Metanephros (tissue), 2 donors: ENCODE results near the gene MED22. TPM values are rescaled to one million over a fixed set of nuclear protein-coding genes. Genes with fewer than 3 reads are reported as not detected.

ENCODE experiments used
- small RNA-seq: library from RNA; depleted of rRNA; stranded (forward); fragments of <200 nt; gene quantifications from one replicate; pipeline ENCODE3, GENCODE V24; 2014; ENCODE audit warnings: low replicate concordance
- total RNA-seq: library from RNA; depleted of rRNA; stranded (reverse); fragments of >200 nt; gene quantifications from one replicate; pipeline ENCODE4 v1.2.3, GENCODE V29; 2014

The MED22 gene
- 27.1 TPM for total RNA-seq

DNA sequence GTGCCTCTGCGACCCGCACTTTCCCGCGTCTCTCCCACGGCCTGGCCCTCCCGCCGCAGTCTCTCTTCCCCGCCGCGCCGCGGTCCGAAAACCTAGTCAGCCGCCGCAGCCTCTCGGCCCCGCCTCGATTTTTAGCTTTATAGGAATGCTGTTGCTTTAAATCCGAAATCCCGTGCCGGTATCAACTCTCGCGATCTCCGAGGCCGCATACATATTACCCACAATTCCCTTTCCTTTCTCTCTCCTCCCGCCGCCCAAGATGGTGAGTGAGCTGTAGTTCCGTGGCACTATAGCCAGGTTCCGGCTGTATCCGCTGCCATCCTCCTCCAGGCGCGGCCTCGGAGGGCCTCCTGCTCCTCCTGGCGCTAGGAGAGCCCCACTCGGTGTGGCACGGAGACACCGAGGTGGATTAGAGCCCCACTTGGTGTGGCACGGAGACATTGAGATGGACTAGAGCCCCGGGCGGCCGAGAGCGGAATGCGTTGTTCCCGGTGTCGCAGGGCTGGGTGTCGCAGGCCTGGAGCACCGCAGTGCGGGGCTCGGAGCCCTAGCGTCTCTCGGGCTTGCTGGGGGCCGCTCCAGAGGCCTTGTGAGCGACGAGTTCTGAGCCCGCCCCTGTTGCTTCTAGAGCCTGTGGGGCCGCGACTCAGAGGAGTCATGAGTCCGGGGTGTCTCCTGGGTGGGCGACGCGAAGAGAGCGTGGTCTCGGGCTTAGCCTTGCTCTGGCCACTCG lies at the start of gene MED22, which contains the start of gene RPL7A:
MED22 (minus strand) TSS at position 147 of the 733 bp plus-strand sequence. CDS start 1,469 bp downstream, outside the sequence.
RPL7A (plus strand) TSS at position 234 of the 733 bp plus-strand sequence; CDS start at position 260, 26 bp downstream.

DNA sequence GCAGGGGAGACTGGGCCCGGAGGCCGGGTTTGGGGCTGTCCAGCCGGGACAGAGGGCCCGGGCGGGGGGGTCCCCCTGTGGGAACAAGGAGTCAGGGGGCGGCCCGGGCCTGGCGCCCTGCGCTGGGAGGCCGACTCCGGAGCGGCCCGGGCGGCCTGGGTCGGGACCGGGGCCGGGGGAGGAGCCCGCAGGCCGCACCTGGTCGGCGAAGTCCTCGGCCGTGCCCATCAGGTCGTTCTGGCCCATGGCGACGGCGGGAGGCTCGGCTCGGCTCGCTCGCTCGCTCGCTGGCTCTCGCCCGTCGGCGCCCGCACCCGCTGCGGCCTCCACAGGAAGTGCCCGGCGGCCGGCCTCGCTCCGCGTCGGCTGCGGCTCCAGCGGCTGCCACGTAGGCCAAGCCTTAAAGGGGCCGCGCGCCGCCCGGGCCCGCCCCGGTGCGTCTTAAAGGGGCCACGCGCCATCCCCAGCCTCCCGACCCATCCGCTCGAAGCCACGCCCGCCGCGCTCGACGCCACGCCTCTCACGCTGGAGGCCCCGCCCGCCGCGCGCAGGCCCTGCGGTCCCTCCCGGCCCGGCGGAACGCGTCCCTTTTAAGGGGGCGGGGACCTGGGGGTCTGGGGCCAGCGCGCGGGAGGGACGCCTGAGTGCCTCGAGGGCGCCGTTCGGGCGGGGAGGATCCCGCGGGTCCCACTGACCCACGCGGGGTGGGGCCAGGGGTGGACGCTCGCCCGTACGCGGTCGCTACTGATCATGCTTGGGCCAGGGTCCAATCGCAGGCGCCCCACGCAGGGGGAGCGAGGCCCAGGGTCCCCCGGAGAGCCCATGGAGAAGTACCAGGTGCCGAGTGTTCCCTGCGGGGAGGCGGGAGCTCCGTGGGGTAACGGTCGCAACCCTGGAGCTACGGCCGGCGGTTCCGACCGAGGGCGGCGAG lies 28.1 kb upstream of the MED22 start, which contains the start of the genes STKLD1 and SURF4:
STKLD1 (plus strand) TSS at position 643 of the 931 bp plus-strand sequence; CDS start at position 751, 108 bp downstream.
SURF4 (minus strand) TSS at position 337 of the 931 bp plus-strand sequence; CDS start at position 246, 91 bp downstream.

DNA sequence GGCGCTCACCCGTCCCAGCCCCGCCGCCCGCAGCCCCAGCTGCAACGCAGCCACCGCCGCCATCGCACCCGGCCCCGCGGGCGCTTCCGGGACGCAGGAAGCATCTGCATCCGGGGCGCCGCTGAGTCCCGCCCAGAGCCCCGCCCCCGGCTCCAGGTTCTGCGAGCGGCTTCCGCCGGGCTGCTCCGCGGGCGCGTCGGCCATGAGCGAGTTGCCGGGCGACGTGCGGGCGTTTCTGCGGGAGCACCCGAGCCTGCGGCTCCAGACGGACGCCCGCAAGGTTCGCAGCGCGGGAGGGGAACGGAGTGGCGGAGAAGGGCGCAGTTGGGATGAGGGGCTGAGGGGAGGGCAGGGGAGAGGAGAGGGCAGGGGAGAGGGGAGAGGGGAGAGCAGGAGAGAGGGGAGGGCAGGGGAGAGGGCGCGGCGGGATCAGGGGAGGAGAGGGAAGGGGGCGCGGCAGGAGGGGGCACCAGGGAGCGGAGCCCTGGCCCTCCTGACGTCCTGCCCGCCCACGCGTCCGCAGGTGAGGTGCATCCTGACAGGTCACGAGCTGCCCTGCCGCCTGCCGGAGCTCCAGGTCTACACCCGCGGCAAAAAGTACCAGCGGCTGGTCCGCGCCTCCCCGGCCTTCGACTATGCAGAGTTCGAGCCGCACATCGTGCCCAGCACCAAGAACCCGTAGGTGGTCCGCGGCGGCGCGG lies 8.6 kb upstream of the MED22 start, which contains the start of the genes SURF1 and SURF2:
SURF1 (minus strand) TSS at position 97 of the 701 bp plus-strand sequence; CDS start at position 63, 34 bp downstream.
SURF2 (plus strand) TSS at position 160 of the 701 bp plus-strand sequence; CDS start at position 203, 43 bp downstream.

GRCh38 chr9:133335924-133336811 lies 11.8 kb downstream of the MED22 start, which contains the start of gene SURF6:
TSS of gene SURF6 (minus strand) at chr9:133336188. CDS start at chr9:133336132, 56 bp downstream.

Small RNAs within 50 kb of the gene (small RNA-seq; reads per million reads assigned to genes)
- gene RF00019 (not detected), gene SNORD24 (not detected), gene SNORD36A (not detected), gene SNORD36B (not detected), gene SNORD36C (not detected)

Other genes with a start within 250 kb of the MED22 start
- 42.4 TPM for gene RALGDS, start 226.9 kb downstream of the MED22 start, total RNA-seq
- 5.6 TPM for gene GBGT1, start 184.2 kb downstream of the MED22 start, total RNA-seq
- gene OBP2B, start 138.9 kb downstream of the MED22 start, total RNA-seq, result not detected
- 5.1 TPM for gene ABO, start 72.9 kb downstream of the MED22 start, total RNA-seq
- gene SURF6, start 11.9 kb downstream of the MED22 start, total RNA-seq, result 18.0 TPM
- gene RPL7A, start 87 bp upstream of the MED22 start, total RNA-seq, result 1,659 TPM
- gene SURF1, start 8.4 kb upstream of the MED22 start, total RNA-seq, result 29.8 TPM
- gene SURF2, start 8.4 kb upstream of the MED22 start, total RNA-seq, result 22.6 TPM
- 148 TPM for gene SURF4, start 27.9 kb upstream of the MED22 start, total RNA-seq
- 2.0 TPM for gene STKLD1, start 28.2 kb upstream of the MED22 start, total RNA-seq
- 15.8 TPM for gene REXO4, start 69.9 kb upstream of the MED22 start, total RNA-seq
- gene ADAMTS13, start 74.2 kb upstream of the MED22 start, total RNA-seq, result 6.0 TPM
- 23.3 TPM for gene CACFD1, start 111.8 kb upstream of the MED22 start, total RNA-seq
- gene SLC2A6, start 131.0 kb upstream of the MED22 start, total RNA-seq, result 4.0 TPM
- gene MYMK, start 176.8 kb upstream of the MED22 start, total RNA-seq, result 2.8 TPM
- gene ADAMTSL2, start 186.6 kb upstream of the MED22 start, total RNA-seq, result 8.9 TPM